Measurements from ENCODE around the gene TMEM178B.
"Not testable (repeated sequence)": the region's sequence is repeated elsewhere in the genome, so short reads cannot be mapped to it uniquely, and the experiment has no call there.

Gene TMEM178B

DNA sequence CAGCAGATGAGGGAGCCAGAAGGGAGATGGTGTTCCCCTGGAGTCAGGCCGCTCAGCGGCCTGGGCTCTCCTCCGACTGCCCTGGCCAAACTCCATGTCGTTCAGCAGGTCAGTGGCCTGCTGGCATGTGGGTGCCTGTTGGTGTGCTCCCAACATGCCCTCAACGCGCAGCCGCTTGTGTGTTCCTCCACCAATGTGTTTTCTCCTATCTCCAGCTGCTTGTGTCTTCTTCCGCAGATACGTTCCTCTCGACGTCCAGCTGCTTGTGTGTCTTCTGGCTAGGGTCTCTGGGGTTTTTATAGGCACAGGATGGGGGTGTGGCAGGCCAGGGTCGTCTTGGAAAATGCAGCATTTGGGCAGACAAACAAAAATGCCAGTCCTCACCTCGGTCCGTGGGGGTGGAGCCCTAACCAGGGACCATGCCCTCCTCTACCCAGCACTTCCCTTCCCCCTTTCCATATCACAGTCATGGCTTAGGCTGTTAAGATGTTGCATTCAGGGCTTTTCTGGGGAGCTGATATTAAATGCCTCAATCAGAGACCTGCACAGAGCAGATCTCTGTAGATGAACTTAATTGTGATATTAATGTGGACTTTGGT lies 111.6 kb downstream of the TMEM178B start:
- DNase-seq: no peak

DNA sequence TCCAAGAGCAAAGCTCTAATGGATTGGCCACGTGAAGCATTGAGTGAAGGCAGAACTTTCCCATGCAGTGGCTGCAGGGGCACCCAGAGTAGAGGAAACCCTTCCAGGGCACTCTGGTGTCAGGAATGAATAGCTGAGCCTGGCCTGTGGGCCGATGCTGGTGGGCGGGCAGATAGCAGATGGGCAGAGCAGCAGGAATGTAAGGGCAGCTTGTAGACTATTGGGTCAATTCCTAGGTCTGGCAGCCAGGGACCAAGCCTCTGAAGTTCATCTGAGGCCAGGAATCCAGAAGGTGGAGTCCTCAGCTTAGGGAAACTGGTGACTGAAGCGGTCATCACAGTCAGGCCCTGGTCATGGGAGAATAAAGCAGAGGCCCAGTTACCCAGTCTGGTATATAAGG lies 115.4 kb downstream of the TMEM178B start:
- DNase-seq: no peak

DNA sequence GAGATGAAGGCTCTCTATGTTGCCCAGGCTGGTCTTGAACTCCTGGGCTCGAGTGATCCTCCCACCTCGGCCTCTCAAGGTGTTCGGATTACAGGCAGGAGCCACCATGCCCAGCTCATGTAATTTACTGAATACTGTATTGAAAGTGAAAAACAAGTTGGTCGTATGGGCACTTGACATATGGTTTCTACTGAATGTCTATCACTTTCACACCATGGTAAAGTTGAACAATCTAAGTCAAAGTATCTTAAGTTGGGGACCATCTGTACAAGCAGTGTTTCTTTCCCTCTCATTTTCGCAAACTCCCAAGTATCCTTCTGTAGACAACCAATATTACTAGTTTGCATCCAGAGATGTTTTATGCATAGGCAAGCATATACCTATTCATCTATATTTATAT lies 116.6 kb downstream of the TMEM178B start:
- no peak for DNase-seq

DNA sequence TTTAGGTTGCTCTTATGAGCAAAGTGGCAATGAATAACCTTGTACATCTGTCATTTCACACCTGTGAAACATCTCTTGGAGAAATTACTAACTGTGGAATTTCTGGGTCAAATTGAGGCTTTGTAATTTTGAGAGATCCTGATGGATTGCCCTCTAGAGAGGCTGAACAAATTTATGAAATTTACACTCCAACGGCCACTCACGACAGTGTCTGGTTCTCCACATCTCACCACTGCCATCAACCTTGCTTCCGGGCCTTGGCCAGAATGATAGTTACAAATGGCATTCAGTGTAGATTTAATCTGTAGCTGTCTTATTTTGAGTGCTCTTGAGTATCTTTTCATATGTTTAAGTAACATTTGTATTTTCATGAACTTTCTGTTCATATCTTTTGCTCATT lies 117.4 kb downstream of the TMEM178B start:
- no peak for DNase-seq

- DNase-seq: no peak
These were observed 119.2 kb downstream of the TMEM178B start for GRCh38 chr7:141193066-141193465.

DNA sequence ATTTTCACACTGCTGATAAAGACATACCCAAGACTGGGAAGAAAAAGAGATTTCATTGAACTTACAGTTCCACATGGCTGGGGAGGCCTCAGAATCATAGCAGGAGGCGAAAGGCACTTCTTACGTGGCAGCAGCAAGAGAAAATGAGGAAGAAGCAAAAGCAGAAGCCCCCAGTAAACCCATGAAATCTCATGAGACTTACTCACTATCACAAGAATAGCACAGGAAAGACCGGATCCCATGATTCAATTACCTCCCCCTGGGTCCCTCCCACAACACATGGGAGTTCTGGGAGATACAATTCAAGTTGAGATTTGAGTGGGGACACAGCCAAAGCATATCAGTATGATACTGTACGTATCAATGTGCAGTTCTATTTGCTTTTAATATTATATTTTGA lies 121.9 kb downstream of the TMEM178B start:
- DNase-seq: not testable (repeated sequence)

GRCh38 chr7:141198194-141198958 lies 124.5 kb downstream of the TMEM178B start:
- DNase-seq: no peak

- DNase-seq: no peak
These were observed 126.6 kb downstream of the TMEM178B start for GRCh38 chr7:141200191-141201108.

DNA sequence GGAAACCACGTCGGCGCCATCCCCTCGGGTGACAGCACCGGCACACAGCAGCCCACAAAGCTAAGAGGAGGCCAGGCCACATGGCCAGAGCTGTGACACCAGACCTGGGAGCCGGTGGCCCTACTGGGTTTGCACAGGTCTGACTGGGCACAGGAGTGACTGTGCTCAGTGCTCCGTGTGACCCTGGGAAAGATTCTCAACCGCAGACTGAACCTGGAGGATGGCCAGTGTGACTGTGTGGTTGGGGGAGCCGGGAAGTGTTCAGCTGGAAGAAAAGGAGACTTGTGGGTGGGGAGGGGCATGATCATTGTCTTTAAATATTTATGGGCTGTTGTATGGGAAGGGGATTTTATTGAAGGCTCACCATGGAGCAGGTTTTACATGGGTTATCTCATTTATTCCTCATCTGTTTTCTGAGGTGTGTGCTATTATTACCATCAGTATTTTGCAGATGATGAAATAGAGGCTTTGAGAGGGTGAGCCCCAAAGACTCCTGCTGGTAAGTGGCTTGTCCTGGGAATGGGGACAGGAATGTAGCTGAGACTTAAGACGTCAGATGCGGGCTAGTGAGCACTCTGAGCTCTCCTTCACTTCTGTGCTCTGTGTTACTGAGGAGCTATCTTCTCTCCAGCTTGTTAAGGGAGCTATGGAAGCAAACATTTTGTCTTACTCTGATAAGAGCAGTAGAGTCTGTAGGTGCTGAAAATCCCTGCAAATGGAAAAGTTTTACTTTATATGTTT lies 127.5 kb downstream of the TMEM178B start:
- no peak for DNase-seq

- peak in 1 of 2 donors; percentile 18 for DNase-seq
These were observed 128.7 kb downstream of the TMEM178B start for GRCh38 chr7:141202535-141202934.

GRCh38 chr7:141203177-141203576 lies 129.3 kb downstream of the TMEM178B start:
- DNase-seq: no peak

- DNase-seq: no peak
These were observed 129.7 kb downstream of the TMEM178B start for GRCh38 chr7:141203586-141203985.

GRCh38 chr7:141207661-141208060 lies 133.8 kb downstream of the TMEM178B start:
- DNase-seq: no peak

- DNase-seq: no peak
These were observed 134.7 kb downstream of the TMEM178B start for GRCh38 chr7:141208539-141208938.

- DNase-seq: no peak
These were observed 135.6 kb downstream of the TMEM178B start for GRCh38 chr7:141209454-141209853.

GRCh38 chr7:141210862-141211261 lies 137.0 kb downstream of the TMEM178B start:
- no peak for DNase-seq

DNA sequence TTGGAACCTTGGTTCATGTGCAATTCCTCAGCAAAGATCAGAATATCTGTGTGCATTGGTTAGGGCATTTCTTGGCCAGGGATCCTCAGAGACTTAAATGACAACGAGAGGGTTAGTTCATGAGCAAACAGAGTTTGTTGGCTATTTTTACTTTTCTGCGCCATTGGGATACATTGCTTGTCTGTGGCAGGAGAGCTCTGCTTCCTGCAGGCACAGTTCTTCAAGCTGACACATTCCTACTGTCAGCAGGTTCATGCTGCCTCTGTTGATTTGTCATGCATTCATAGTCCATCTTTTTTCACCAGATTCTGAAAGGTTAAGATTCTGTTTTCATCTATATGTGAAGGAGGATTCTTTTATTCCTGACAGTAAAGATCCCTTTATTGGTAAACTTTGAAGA lies 139.4 kb downstream of the TMEM178B start:
- DNase-seq: no peak

- no peak for DNase-seq
These were observed 144.1 kb downstream of the TMEM178B start for GRCh38 chr7:141217938-141218337.

DNA sequence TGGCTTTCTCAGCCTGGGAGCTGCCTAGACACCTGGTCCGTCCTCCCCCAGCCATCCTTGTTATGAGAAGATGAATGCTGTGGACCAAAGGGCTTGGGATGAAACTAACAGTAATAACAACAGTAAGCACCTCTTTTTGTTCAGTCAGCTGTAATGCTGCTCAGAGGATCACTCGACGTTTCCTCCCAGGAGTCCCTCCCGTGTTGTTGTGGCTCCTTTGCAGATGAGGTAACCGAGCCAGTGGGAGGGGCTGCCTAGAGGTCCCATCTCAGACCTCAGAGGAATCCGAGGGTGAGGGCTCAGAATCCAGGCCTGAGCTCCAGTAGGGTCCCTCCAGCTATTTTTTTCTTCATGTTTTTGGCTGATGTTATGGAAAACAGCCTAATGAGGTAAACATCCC lies 145.1 kb downstream of the TMEM178B start:
- DNase-seq: no peak

DNA sequence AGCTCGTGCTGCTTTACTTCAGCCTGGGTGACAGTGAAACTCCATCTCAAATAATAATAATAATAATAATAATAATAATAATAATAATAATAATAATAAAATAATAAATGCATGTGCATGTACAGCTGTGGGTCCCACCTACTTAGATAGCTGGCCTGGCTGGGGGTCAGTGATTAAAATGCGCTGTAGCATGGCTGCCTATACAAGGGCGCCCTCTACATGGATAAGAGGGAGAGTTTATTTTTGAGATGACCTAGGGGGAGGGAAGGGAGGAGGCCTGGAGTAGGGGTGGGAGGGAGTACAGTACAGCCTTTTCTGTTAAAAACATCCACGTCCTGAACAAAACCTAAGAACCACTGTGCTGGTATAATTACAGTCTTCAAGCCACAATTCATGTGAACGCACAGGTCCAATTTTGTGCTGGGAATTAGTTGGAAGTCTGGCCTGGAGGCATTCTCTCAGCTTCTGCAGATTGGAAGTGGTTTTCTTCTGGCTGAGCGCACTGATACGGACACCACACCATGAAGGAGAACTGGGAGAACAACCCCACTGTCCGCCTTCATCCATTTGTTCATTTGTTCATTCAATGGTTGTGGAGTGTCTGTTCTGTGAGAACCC lies 146.5 kb downstream of the TMEM178B start:
- DNase-seq: no peak

GRCh38 chr7:141221007-141221612 lies 147.2 kb downstream of the TMEM178B start:
- DNase-seq: no peak

Data from hippocampal formation (tissue), 2 donors.